Measurements from ENCODE around the gene RUSF1.
"Not testable (repeated sequence)": the region's sequence is repeated elsewhere in the genome, so short reads cannot be mapped to it uniquely, and the experiment has no call there.

Gene RUSF1

DNA sequence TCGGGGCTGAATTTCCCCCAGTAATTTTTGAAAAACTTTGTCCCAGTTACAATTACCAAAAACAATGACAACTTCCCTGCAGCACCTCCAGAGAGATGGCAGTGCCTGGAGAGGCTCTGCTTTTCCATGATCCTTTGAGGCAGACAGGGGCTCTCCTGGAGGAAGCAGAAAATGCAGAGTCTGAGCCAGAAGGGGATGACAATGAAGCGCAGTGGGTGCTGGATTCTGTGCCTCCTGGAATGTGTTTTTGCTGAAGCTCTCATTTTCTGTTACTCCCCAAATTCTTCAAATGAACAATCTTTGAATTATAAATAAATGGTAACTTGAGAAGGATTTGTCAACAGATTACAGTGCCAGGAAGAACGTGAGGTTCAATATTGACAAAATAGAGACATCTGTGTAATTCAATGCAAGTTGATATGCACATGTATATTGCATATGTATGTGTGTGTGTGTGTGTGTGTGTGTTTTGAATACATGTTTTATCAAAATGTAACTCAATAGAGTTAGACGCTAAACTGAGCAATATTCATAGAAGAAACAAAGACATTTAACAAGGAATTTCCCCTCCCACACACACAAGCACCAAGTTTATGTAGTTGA is 9.7 kb upstream of the RUSF1 start:
- DNase-seq (ENCODE audit: extremely low read depth in 1 of 2, low read depth in 1 of 2): no peak

DNA sequence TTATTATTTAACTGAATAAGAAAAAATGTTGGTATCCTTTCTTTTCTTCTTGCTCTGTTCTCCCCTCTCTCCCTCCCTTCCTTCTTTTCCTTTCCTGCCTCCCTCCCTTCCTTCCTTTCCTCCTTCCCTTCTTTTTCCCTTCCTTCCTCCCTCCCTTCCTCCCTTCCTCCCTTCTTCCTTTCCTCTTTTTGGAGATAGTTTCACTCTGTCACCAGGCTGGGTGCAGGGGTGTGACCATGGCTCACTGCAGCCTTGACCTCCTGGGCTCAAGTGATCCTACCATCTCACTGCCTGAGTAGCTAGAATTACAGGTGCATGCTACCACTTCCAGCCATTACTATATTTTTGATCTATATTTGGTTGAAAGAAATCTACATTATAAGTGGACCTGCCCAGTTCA is 5.7 kb upstream of the RUSF1 start:
- DNase-seq (ENCODE audit: extremely low read depth in 1 of 2, low read depth in 1 of 2): no peak

DNA sequence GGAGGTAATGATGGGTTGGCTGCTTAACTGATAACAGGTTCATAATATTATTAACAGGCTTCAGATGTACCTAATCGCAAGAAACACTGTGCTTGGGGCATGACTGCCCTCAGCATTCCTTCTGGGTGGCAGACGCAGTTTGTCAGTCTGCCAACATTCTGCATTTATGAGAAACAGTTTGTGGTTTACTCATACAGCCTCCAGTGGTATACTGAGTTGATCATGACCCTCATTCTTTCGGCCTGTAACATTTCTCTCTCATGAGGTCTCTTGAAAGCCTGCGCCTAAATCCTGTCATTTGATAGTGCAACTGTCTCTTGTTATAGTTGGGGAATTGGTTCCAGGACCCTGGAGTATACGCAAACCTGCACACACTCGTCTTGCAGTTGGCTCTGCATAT is 4.9 kb upstream of the RUSF1 start:
- DNase-seq (ENCODE audit: extremely low read depth in 1 of 2, low read depth in 1 of 2): no peak

DNA sequence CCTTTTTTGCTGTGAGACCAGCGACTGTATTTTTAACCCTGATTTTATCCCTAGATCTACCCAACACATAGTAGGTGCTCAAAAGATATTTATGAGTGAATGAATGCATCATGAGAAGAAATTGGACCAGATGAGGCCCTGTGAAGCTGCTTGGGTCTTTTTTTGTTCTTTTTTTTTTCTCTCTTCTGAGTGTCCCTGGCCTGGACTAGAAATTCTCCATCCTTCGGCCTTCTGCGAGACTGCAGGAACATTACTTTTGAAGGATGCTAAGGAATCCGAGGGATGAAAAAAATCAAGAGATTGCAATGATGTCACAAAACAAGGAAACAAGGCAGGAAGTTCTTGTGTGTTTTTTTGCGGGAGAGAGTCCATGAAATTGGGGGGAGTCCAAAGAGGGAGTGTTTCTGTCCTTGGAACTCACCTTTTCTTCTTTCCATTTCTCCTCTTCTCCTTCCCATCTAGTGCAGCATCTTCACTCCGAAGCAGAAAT is 560 bp upstream of the RUSF1 start:
- no peak for DNase-seq (ENCODE audit: extremely low read depth in 1 of 2, low read depth in 1 of 2)

DNA sequence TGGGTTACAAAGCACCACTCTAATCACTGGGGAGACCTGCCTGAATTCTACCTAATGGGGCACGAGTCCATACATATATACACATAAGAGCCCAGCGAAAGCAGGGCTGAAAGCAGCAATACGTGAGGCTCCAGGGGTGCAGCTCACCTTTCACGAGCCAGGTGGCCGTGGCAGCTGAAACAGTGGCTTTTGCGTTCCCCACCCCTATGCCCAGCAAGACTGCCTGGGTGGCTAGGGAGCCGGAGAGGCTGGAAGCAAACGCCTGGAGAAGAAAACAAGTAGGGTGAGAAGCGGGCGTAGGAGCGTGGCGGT is 618 bp downstream of the RUSF1 start:
- DNase-seq (ENCODE audit: extremely low read depth in 1 of 2, low read depth in 1 of 2): no peak

DNA sequence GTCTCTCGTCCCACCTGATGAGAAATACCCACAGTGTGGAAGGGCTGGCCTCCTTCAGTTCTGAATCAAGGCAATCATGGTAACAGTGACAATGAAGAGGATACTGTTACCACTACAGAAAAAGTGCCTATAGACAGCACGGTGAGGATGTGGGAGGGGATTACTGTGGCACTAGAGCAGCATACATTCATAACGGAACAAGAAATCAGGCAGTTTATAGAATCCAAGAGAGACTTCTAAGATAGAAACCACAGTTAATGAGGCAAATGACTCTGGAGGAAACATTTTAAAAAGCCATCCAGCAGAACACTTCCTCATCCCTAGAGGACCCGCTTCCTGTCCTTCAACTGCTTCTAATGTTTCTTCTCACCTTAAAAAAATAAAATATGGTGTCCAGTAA is 2.7 kb downstream of the RUSF1 start:
- DNase-seq (ENCODE audit: extremely low read depth in 1 of 2, low read depth in 1 of 2): no peak

DNA sequence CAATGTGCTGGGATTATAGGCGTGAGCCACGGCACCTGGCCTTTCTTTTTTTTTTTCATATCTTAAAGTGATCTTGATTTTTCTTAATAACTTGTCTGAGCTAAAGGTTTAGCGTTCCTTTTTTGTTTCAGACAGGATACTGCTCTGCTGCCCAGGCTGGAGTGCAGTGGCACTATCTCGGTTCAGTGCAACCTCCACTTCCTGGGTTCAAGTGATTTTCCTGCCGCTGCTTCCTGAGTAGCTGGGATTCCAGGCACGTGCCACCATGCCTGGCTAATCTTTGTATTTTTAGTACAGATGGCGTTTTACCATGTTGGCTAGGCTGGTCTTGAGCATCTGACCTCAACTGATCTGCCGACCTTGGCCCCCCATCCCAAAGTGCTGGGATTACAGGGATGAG is 4.0 kb downstream of the RUSF1 start:
- no peak for DNase-seq (ENCODE audit: extremely low read depth in 1 of 2, low read depth in 1 of 2)

DNA sequence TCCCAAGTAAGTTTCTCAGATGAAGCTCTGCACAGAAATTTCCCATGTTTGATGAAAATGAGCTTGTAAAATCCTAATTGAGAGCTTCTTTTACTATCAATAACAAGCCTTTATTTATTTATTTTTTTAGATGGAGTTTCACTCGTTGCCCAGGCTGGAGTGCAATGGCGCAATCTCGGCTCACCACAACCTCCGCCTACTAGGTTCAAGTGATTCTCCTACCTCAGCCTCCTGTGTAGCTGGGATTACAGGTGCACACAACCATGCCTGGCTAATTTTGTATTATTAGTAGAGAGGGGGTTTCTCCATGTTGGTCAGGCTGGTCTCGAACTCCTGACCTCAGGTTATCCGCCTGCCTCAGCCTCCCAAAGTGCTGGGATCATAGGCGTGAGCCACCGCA is 4.6 kb downstream of the RUSF1 start:
- not testable (repeated sequence) for DNase-seq (ENCODE audit: extremely low read depth in 1 of 2, low read depth in 1 of 2)

DNA sequence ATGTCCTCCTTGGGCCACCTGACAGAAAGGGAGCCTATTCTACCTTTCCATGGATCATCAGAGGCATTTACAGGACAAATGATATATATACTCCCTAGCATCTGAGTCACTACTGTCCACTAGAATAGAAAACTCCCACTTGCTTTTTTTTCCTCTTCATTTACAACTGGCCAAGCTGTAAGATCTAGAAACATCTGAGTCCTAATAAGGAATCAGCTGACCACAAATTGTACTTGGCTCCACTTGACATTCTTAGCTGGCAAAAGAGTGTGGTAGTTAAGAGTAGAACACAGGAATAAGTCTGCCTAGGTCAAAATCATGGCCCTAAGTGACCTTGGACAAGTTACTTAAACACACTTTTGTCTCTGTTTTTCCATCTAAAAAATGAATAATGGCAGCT is 5.2 kb downstream of the RUSF1 start:
- no peak for DNase-seq (ENCODE audit: extremely low read depth in 1 of 2, low read depth in 1 of 2)

DNA sequence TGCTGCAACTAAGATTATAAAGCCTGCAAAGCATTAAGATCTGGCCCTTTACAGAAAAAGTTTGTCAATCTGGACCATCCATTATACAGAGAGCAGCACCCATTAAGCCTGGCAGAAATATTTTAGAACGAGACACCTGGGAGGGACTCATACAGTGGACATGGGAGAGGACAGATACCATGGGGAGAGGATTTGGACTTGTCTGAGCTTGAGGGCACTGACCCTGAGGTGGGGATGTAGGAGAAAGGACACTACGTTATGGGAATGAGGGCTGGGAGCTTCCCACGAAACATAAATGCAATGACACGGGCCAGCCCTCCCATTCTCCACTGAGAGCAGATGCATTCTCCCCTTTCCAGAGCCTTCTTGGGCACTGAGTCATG is 6.2 kb downstream of the RUSF1 start:
- DNase-seq (ENCODE audit: extremely low read depth in 1 of 2, low read depth in 1 of 2): no peak

DNA sequence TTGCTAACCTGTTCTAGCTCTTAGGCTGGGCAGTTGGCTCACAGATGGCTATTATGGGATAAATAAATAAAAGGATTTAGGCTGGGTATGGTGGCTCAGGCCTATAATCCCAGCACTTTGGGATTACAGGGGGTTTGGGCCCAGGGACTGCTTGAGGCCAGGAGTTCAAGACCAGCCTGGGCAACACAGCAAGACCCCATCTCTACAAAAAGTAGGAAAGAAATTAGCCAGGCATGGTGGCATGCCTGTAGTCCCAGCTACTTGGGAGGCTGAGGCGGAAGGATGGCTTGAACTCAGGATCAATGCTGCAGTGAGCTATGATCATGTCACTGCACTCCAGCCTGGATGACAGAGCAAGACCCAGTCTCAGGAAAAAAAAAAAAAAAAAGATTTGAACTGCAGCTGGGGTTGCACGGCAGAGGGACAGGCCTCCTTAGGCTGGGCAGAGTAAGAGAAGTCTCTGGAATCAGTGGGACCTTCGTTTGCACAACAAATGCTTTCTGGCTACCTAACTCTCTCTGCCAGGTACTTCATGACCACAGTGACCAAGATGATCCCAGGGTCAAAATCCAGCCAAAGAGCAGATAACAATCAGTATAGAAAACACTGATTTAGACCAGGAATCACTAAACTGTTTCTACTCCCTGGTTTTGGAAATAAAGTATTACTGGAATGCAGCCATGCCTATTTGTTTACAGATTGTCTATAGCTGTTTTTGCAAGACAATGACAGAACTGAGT is 6.8 kb downstream of the RUSF1 start:
- no peak for DNase-seq (ENCODE audit: extremely low read depth in 1 of 2, low read depth in 1 of 2)

DNA sequence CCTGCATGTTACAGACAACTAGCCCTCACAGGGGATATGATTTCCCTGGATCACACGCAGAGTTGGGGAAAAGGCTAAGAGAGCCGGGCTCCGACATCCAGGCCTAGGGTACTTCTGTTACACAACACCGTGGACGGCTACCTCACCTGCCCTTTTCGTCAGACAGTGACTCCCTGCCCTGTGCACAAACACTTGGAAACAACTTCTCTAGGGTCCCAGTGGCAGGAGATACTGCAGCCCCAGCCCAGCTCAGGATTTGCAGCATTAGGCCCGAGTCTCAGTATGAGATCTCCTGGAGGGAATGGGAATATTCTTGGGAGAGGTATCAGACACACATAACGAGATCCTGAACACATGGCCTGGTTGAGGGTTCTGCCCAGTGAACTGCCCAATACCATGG is 8.3 kb downstream of the RUSF1 start:
- DNase-seq (ENCODE audit: extremely low read depth in 1 of 2, low read depth in 1 of 2): no peak

DNA sequence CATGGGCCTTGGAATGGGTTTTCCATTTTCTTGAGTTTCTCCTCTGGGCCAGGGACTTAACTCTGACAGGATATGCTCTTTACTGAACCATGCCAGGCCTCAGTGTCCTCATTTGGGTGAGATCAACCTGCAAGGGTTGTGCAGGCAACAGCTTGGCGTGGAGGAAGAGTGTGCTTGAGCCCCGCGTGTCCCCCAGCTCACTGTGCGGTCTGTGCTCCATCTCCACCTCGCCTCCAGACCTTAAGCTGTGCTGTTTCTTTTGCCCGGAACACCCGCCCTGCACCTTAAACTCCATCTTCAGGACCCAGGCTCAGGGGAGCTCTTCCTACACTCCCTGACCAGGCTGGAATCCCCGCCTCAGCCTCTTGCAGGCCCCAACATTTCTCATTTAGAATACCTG is 9.7 kb downstream of the RUSF1 start:
- no peak for DNase-seq (ENCODE audit: extremely low read depth in 1 of 2, low read depth in 1 of 2)

DNA sequence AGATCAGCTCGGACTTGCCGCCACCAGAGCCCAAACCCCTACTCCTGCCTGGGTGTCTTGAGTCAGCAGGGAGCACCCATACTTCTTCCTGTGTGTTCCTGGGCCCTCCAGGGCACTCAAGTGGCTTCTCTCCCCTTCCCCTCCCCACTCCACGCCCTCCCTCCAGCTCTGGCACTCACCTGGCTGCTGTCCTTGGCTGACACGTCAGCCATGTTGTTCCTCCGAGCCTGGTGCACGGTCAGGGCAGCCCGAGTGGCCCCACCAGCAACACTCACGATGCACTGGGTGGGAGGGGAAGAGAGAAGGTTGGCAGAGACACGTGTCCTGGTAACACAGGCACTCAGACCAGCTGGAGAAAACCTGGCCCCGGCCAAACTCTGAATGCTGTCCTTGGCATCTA is 11.5 kb downstream of the RUSF1 start:
- no peak for DNase-seq (ENCODE audit: extremely low read depth in 1 of 2, low read depth in 1 of 2)

DNA sequence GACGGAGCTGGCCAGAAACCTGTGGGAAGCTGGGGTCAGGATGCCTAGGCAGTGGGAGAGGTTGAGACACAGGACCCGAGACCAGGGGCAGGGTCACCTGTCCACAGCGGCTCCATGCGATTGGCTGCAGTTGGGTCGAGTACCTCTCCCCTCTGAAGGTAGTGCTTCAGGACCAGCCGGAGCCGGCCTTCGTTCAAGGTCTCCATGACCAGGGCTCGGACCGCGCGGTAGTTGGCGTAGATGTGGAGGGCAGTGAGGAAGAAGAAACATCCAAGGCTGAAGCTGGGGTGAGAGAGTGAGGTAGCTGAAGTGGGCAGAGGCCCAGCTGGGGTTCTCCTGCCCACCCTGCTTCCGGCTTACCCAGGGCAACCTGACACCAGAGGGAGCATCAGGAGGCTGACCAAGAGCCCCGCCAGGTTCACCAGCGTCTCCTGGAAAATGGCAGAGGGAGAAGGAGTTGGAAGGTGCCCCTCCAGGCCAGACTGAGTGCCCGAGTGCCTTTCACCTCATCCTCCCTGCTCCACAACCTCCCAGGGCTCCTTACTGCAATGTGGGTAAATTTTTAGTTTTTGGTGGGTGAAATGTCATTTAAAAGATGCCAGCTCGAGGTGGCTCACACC is 14.6 kb downstream of the RUSF1 start:
- no peak for DNase-seq (ENCODE audit: extremely low read depth in 1 of 2, low read depth in 1 of 2)

DNA sequence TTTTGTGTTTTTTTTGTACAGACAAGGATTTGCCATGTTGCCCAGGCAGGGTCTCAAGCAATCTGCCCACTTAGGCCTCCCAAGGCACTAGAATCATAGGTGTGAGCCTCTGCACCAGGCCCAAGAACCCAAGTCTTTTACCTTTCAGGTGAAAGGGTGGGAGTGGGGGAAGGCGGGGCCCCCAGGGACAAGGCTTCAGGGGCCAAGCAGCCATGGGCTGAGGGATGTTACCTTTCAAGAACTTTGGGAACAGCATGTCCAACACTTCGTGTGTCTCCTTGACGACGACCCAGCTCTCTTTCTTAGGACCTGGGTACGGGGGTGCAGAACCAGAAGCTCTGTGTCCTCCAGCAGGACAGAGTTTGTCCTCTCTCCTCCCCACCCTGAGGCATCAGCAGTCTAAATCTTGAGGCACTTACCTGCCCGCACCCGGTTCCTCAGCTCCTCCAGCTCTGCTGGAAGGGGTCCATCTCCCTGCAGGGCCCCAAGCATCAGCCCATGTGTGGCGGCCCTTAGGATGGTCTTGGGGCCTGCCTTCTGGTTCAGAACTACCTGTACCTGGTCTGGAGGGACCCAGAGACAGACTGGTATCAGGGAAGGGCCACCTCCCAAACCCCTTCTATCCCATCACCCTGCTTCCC is 16.3 kb downstream of the RUSF1 start:
- DNase-seq (ENCODE audit: extremely low read depth in 1 of 2, low read depth in 1 of 2): no peak

DNA sequence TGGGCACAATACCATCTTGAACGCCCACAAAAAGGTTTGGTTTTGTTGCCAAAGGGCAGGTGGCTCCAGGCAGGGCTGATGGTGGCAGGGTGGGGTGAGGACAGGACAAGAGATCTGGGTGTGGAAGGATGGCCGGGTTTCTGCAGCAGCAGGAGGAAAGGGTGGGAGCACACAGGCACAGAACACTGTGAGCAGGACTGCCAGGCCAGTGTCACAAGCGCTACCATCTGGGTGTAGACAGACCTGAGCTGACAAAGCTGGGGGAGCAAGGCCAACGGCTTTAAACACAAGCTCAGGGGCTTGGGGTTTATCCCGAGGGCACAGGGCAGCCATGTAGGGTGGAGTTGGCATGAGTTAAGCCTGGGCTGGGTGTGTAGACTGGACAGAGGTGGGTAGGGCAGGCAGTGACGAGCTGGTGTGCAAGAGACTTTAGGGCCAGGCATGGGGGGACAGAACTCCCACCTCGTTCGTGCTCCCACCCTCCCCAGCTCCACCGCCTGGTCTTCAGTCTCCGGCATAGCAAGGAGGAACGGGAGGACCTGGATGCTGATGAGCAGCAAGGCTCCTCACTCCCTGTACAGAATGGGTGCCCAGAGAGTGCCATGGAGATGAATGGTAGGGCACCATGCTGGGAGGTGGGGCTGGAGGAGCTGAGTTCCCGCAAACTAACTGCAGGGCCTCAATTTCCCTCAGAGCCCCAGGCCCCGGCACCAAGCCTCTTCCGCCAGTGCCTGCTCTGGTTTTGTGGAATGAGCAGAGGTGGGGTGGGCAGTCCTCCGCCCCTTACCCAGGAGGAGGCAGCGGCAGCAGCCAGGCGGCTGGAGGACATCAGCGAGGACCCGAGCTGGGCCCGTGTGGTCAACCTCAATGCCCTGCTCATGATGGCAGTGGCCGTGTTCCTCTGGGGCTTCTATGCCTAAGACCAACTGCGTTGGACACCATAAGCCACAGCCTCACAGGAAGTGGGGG is 18.3 kb downstream of the RUSF1 start:
- no peak for DNase-seq (ENCODE audit: extremely low read depth in 1 of 2, low read depth in 1 of 2)

DNA sequence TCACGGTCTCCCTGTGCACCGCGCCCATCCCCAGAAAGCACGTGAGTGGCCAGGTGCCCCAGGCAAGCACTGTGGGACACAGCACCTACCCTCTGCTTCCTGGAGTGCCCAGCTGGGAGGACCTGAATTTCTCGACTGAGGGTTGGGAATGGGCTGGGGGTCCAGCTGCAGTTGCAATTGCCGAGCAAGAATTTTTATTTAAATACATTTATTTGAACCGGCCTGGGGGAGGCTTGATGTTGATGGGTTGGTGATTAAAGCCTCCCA is 19.0 kb downstream of the RUSF1 start:
- DNase-seq (ENCODE audit: extremely low read depth in 1 of 2, low read depth in 1 of 2): no peak

DNA sequence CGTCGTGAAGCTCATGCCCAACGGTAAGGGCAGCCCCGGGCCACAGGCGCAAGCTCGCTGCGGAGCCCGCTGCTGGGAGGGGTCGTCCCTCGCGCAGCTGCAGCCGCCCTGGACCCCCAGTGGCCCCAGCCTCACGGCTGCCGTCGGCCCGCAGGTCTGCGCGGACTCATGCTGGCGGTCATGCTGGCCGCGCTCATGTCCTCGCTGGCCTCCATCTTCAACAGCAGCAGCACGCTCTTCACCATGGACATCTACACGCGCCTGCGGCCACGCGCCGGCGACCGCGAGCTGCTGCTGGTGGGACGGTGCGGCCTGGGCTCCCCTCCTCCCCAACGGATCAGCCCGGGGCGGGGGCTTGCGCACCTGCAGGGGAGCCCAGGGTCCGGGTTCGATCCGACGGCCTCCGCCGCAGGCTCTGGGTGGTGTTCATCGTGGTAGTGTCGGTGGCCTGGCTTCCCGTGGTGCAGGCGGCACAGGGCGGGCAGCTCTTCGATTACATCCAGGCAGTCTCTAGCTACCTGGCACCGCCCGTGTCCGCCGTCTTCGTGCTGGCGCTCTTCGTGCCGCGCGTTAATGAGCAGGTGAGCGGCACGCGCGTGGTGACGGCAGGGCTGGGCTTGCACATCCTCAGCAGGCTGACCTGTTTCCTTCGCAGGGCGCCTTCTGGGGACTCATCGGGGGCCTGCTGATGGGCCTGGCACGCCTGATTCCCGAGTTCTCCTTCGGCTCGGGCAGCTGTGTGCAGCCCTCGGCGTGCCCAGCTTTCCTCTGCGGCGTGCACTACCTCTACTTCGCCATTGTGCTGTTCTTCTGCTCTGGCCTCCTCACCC is 19.5 kb downstream of the RUSF1 start:
- no peak for DNase-seq (ENCODE audit: extremely low read depth in 1 of 2, low read depth in 1 of 2)

DNA sequence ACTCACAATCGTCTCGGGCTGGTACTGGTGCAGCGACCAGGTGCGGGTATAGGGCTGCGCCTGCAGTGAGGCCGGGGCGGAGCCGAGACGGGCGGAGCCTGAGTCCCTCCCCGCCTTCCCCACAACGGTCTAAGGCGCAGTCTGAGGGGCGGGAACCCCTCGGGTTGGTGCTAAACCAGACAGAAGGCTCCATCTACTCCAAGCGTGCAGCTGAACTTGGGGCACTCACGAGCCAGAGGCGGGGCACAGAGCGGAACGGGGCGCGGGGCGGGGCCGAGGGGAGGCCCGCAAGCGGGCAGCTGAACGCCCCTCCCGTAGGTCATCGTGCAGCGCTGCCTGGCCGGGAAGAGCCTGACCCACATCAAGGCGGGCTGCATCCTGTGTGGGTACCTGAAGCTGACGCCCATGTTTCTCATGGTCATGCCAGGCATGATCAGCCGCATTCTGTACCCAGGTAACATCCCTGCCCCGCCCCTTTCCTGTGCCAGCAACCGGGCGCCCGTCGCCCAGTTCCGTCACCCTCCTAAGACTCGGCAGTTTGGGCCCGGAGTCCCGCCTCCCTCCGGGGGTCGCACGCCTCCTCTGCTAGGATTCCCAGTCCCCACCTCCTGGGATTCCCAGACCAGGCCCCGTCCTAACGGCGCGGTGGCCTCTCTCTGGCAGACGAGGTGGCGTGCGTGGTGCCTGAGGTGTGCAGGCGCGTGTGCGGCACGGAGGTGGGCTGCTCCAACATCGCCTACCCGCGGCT is 20.3 kb downstream of the RUSF1 start:
- DNase-seq (ENCODE audit: extremely low read depth in 1 of 2, low read depth in 1 of 2): peak; percentile 52 to 54

Data from activated CD8-positive, alpha-beta memory T cell treated with anti-CD3 and anti-CD28 coated beads for 1 hour (primary cell).